H1 (cell line): Measurements from ENCODE around the gene GALNT17. TPM values are rescaled to one million over a fixed set of nuclear protein-coding genes. Genes with fewer than 3 reads are reported as not detected.

ENCODE experiments used
- CHD1 ChIP-seq: IDR thresholded peaks from 2 replicates; pipeline ENCODE4 v1.6.1; 2012; ENCODE audit warnings: low read depth, low read length, improper control_type of control experiment
- CREB1 ChIP-seq: IDR thresholded peaks from 2 replicates; pipeline ENCODE4 v1.6.1; 2012; ENCODE audit warnings: inconsistent platforms
- E2F6 ChIP-seq: IDR thresholded peaks from 2 replicates; pipeline ENCODE4 v1.6.1; 2012; ENCODE audit warnings: inconsistent platforms
- GTF2F1 ChIP-seq: IDR thresholded peaks from 2 replicates; pipeline ENCODE4 v1.6.1; 2012; ENCODE audit warnings: low read depth, low read length, improper control_type of control experiment, borderline replicate concordance
- JUN ChIP-seq: IDR thresholded peaks from 2 replicates; pipeline ENCODE4 v1.6.1; 2011; ENCODE audit warnings: low read depth, mild to moderate bottlenecking, improper control_type of control experiment, low read length
- JUND ChIP-seq: IDR thresholded peaks from 2 replicates; pipeline ENCODE4 v1.6.1; 2011; ENCODE audit warnings: mild to moderate bottlenecking, improper control_type of control experiment, low read length
- POLR2A ChIP-seq, 2 experiments: IDR thresholded peaks; 1 replicate in 1 of 2; 2 replicates in 1 of 2; pipeline ENCODE4 v1.6.1; 2011; ENCODE audit warnings: low read depth in 2 of 2, low read length in 2 of 2, mild to moderate bottlenecking in 2 of 2; ENCODE audit errors: control extremely low read depth in 1 of 2
- RBBP5 ChIP-seq: IDR thresholded peaks from 2 replicates; pipeline ENCODE4 v1.7.1; 2012; ENCODE audit warnings: low read depth, mild to moderate bottlenecking, inconsistent platforms, low read length, moderate library complexity, borderline replicate concordance
- RNF2 ChIP-seq: fragments of 200-900, 300-1000 bp; sonication (generic); IDR thresholded peaks from 2 replicates; pipeline ENCODE4 v1.7.1; 2016; ENCODE audit warnings: borderline replicate concordance, low read depth, mild to moderate bottlenecking, antibody characterized with exemption, low read length; ENCODE audit not compliant: poor library complexity, severe bottlenecking; ENCODE audit errors: missing control alignments
- SIN3A ChIP-seq, 2 experiments: IDR thresholded peaks in 1 of 2; conservative IDR thresholded peaks in 1 of 2; 2 replicates each; pipeline ENCODE4 v1.6.1; 2011 to 2012; ENCODE audit warnings: low read length in 2 of 2, improper control_type of control experiment in 1 of 2, low read depth in 1 of 2, mild to moderate bottlenecking in 1 of 2
- SIX5 ChIP-seq: IDR thresholded peaks from 2 replicates; pipeline ENCODE4 v1.6.1; 2011; ENCODE audit warnings: mild to moderate bottlenecking, low read depth, low read length
- USF2 ChIP-seq: IDR thresholded peaks from 2 replicates; pipeline ENCODE4 v1.6.1; 2011; ENCODE audit warnings: low read length, improper control_type of control experiment
- ZNF274 ChIP-seq: IDR thresholded peaks from 2 replicates; pipeline ENCODE4 v1.7.0; 2012; ENCODE audit warnings: low read length, borderline replicate concordance; ENCODE audit errors: extremely low read depth
- polyA plus RNA-seq, 7 experiments: library from polyadenylated mRNA; depleted of rRNA in 3 of 7; stranded (reverse) in 5 of 7; unstranded in 2 of 7; fragments of >200 nt in 5 of 7; fragments of 200-250 nt in 2 of 7; gene quantifications; 1 replicate in 5 of 7; 2 replicates in 1 of 7; 4 replicates in 1 of 7; pipeline versions ENCODE4 v1.2.1 to v1.2.3, GENCODE V29; 2011 to 2013; ENCODE audit warnings: missing spikeins in 2 of 7, mixed read lengths in 2 of 7
- total RNA-seq: library from RNA; stranded (reverse); fragmentation: NEBNext Ultra II Directional; extraction: Animal tissue kit (Norgen Biotek cat#: 25700); gene quantifications from 2 replicates; pipeline ENCODE4 v1.2.1, GENCODE V29; 2021
- TF ChIP-seq, protein P1 (sequence below): IDR thresholded peaks from 2 replicates; pipeline ENCODE4 v1.6.1; 2012; ENCODE audit warnings: low read length, inconsistent platforms
- TF ChIP-seq, protein P2 (sequence below), 3 experiments: IDR thresholded peaks; 1 replicate in 2 of 3; 2 replicates in 1 of 3; pipeline versions ENCODE4 v1.5.1 to v1.6.1; 2011; ENCODE audit warnings: low read length in 3 of 3, mild to moderate bottlenecking in 3 of 3, inconsistent platforms in 2 of 3, low read depth in 1 of 3, moderate library complexity in 1 of 3; ENCODE audit not compliant: insufficient read depth in 1 of 3; ENCODE audit errors: control extremely low read depth in 1 of 3
- TF ChIP-seq, protein P3 (sequence below): IDR thresholded peaks from 2 replicates; pipeline ENCODE4 v1.6.1; 2012; ENCODE audit warnings: inconsistent platforms

GALNT17 gene
- total and polyA plus RNA-seq, 2 of the 8 experiments (the other 6 are each of a cell fraction or from before 2014, with no cell fraction given), result 37.7 to 47.0 TPM

GRCh38 chr7:71682841-71683781 is 551.2 kb downstream of the GALNT17 start (continued):
- TF ChIP-seq USF2 (no peak), GTF2F1 (no peak), E2F6 (peak; percentile 48; the same call in 1 of the 2 replicates), POLR2A (IDR thresholded peaks at IDR 0.05; ENCODE audit: control extremely low read depth in 1 of 2, low read depth in 2 of 2, low read length in 2 of 2) (no peak), RBBP5 (no peak), SIN3A (conservative IDR thresholded peaks at IDR 0.05 in 1 of 2, IDR thresholded peaks at IDR 0.05 in 1 of 2; ENCODE audit: low read depth in 1 of 2, low read length in 2 of 2) (no peak), ZNF274 (no peak), CHD1 (no peak), RNF2 (no peak), CREB1 (no peak), SIX5 (no peak), JUN (no peak), JUND (no peak)
- TF ChIP-seq, protein P1, sequence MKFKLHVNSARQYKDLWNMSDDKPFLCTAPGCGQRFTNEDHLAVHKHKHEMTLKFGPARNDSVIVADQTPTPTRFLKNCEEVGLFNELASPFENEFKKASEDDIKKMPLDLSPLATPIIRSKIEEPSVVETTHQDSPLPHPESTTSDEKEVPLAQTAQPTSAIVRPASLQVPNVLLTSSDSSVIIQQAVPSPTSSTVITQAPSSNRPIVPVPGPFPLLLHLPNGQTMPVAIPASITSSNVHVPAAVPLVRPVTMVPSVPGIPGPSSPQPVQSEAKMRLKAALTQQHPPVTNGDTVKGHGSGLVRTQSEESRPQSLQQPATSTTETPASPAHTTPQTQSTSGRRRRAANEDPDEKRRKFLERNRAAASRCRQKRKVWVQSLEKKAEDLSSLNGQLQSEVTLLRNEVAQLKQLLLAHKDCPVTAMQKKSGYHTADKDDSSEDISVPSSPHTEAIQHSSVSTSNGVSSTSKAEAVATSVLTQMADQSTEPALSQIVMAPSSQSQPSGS, result no peak
- TF ChIP-seq, protein P2, sequence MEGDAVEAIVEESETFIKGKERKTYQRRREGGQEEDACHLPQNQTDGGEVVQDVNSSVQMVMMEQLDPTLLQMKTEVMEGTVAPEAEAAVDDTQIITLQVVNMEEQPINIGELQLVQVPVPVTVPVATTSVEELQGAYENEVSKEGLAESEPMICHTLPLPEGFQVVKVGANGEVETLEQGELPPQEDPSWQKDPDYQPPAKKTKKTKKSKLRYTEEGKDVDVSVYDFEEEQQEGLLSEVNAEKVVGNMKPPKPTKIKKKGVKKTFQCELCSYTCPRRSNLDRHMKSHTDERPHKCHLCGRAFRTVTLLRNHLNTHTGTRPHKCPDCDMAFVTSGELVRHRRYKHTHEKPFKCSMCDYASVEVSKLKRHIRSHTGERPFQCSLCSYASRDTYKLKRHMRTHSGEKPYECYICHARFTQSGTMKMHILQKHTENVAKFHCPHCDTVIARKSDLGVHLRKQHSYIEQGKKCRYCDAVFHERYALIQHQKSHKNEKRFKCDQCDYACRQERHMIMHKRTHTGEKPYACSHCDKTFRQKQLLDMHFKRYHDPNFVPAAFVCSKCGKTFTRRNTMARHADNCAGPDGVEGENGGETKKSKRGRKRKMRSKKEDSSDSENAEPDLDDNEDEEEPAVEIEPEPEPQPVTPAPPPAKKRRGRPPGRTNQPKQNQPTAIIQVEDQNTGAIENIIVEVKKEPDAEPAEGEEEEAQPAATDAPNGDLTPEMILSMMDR (IDR thresholded peaks at IDR 0.05; ENCODE audit: control extremely low read depth in 1 of 3, insufficient read depth in 1 of 3, low read depth in 1 of 3, low read length in 3 of 3), result no peak
- TF ChIP-seq, protein P3, sequence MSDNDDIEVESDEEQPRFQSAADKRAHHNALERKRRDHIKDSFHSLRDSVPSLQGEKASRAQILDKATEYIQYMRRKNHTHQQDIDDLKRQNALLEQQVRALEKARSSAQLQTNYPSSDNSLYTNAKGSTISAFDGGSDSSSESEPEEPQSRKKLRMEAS, result peak; percentile 67
